WTC11 (cell line): ENCODE results near the gene EMD.

Source experiments
- CBFB ChIP-seq: sonication (generic); formaldehyde crosslinking; IDR thresholded peaks from 2 replicates; pipeline ENCODE4 v1.8.1; 2022; ENCODE audit warnings: mild to moderate bottlenecking, low read depth, missing genetic modification reagents
- ELF4 ChIP-seq: sonication (generic); formaldehyde crosslinking; IDR thresholded peaks from 2 replicates; pipeline ENCODE4 v1.8.1; 2022; ENCODE audit warnings: low read depth, mild to moderate bottlenecking, moderate library complexity, missing genetic modification reagents
- NR2C2 ChIP-seq: sonication (generic); formaldehyde crosslinking; IDR thresholded peaks from 2 replicates; pipeline ENCODE4 v1.8.0; 2022; ENCODE audit warnings: mild to moderate bottlenecking, missing genetic modification reagents
- TEAD1 ChIP-seq: sonication (generic); formaldehyde crosslinking; IDR thresholded peaks from 2 replicates; pipeline ENCODE4 v1.8.0; 2022; ENCODE audit warnings: mild to moderate bottlenecking, missing genetic modification reagents
- ZBTB21 ChIP-seq: sonication (generic); formaldehyde crosslinking; IDR thresholded peaks from 2 replicates; pipeline ENCODE4 v1.8.1; 2023; ENCODE audit warnings: mild to moderate bottlenecking, missing genetic modification reagents, borderline replicate concordance
- TF ChIP-seq, protein P1 (sequence below): fragments of 200-600 bp; IDR thresholded peaks from 2 replicates; pipeline ENCODE4 v1.8.0; 2022; ENCODE audit warnings: antibody characterized with exemption
- TF ChIP-seq, protein P2 (sequence below): sonication (generic); formaldehyde crosslinking; IDR thresholded peaks from 2 replicates; pipeline ENCODE4 v1.8.1; 2022; ENCODE audit warnings: mild to moderate bottlenecking, moderate library complexity, missing genetic modification reagents
- TF ChIP-seq, protein P3 (sequence below): sonication (generic); formaldehyde crosslinking; IDR thresholded peaks from 2 replicates; pipeline ENCODE4 v1.8.0; 2022; ENCODE audit warnings: mild to moderate bottlenecking, missing genetic modification reagents
- TF ChIP-seq, protein P4 (sequence below): sonication (generic); formaldehyde crosslinking; IDR thresholded peaks from 2 replicates; pipeline ENCODE4 v1.8.1; 2023; ENCODE audit warnings: mild to moderate bottlenecking, missing genetic modification reagents, moderate library complexity
- TF ChIP-seq, protein P5 (sequence below): sonication (generic); formaldehyde crosslinking; IDR thresholded peaks from 2 replicates; pipeline ENCODE4 v1.8.0; 2023; ENCODE audit warnings: mild to moderate bottlenecking, missing genetic modification reagents
- TF ChIP-seq, protein P6 (sequence below): sonication (generic); formaldehyde crosslinking; IDR thresholded peaks from 2 replicates; pipeline ENCODE4 v1.8.1; 2022; ENCODE audit warnings: low read depth, mild to moderate bottlenecking, moderate library complexity, missing genetic modification reagents, borderline replicate concordance

DNA sequence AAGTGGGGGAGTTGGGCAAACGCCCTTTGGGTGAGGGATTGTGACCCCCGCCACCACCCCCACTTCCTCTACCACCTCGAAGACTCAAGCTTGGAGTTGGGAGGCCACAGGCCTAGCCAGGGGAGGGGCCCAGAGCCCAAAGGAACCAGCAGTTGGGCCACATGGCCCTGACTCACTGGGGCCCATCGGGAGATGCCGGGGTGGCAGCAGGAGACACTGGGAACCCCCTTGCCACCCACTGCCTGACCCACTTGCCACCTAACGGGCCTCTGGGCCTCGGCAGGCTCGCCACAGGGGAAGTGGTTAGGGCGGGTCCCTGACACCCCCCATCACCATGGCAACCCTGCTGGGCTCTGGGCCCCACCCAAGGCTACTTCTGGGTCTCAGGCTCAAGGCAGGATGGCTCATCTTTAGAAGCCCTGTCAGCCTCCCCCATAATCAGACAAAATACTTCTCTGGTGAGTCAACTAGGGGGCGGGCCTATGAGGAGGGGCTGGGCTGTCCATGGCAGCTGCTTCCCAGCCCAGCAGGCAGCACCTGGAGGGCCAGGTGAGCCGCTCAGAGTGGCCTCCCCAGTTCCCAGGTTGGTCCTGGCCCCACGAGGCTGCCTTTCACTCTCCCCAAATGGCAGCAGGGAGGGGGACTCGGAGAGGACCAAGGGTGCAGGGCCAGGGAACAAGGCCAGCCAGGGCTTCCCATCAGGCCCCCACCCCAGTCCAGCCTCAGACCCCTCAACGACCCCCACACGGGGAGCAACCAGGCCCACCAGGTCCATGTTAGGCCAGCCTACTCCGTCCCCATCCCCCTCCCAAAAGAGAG lies 10.3 kb upstream of the EMD start:
- TF ChIP-seq, protein P1, sequence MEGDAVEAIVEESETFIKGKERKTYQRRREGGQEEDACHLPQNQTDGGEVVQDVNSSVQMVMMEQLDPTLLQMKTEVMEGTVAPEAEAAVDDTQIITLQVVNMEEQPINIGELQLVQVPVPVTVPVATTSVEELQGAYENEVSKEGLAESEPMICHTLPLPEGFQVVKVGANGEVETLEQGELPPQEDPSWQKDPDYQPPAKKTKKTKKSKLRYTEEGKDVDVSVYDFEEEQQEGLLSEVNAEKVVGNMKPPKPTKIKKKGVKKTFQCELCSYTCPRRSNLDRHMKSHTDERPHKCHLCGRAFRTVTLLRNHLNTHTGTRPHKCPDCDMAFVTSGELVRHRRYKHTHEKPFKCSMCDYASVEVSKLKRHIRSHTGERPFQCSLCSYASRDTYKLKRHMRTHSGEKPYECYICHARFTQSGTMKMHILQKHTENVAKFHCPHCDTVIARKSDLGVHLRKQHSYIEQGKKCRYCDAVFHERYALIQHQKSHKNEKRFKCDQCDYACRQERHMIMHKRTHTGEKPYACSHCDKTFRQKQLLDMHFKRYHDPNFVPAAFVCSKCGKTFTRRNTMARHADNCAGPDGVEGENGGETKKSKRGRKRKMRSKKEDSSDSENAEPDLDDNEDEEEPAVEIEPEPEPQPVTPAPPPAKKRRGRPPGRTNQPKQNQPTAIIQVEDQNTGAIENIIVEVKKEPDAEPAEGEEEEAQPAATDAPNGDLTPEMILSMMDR: no peak
- TF ChIP-seq, protein P2, sequence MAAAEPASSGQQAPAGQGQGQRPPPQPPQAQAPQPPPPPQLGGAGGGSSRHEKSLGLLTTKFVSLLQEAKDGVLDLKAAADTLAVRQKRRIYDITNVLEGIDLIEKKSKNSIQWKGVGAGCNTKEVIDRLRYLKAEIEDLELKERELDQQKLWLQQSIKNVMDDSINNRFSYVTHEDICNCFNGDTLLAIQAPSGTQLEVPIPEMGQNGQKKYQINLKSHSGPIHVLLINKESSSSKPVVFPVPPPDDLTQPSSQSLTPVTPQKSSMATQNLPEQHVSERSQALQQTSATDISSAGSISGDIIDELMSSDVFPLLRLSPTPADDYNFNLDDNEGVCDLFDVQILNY (CRISPR knock-in tag): no peak
- TF ChIP-seq, protein P3, sequence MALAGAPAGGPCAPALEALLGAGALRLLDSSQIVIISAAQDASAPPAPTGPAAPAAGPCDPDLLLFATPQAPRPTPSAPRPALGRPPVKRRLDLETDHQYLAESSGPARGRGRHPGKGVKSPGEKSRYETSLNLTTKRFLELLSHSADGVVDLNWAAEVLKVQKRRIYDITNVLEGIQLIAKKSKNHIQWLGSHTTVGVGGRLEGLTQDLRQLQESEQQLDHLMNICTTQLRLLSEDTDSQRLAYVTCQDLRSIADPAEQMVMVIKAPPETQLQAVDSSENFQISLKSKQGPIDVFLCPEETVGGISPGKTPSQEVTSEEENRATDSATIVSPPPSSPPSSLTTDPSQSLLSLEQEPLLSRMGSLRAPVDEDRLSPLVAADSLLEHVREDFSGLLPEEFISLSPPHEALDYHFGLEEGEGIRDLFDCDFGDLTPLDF: no peak
- TF ChIP-seq ELF4 (no peak), TEAD1 (no peak), CBFB (CRISPR knock-in tag) (no peak), NR2C2 (CRISPR knock-in tag) (no peak), ZBTB21 (CRISPR knock-in tag) (no peak)
- TF ChIP-seq, protein P4, sequence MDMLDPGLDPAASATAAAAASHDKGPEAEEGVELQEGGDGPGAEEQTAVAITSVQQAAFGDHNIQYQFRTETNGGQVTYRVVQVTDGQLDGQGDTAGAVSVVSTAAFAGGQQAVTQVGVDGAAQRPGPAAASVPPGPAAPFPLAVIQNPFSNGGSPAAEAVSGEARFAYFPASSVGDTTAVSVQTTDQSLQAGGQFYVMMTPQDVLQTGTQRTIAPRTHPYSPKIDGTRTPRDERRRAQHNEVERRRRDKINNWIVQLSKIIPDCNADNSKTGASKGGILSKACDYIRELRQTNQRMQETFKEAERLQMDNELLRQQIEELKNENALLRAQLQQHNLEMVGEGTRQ: no peak
- TF ChIP-seq, protein P5, sequence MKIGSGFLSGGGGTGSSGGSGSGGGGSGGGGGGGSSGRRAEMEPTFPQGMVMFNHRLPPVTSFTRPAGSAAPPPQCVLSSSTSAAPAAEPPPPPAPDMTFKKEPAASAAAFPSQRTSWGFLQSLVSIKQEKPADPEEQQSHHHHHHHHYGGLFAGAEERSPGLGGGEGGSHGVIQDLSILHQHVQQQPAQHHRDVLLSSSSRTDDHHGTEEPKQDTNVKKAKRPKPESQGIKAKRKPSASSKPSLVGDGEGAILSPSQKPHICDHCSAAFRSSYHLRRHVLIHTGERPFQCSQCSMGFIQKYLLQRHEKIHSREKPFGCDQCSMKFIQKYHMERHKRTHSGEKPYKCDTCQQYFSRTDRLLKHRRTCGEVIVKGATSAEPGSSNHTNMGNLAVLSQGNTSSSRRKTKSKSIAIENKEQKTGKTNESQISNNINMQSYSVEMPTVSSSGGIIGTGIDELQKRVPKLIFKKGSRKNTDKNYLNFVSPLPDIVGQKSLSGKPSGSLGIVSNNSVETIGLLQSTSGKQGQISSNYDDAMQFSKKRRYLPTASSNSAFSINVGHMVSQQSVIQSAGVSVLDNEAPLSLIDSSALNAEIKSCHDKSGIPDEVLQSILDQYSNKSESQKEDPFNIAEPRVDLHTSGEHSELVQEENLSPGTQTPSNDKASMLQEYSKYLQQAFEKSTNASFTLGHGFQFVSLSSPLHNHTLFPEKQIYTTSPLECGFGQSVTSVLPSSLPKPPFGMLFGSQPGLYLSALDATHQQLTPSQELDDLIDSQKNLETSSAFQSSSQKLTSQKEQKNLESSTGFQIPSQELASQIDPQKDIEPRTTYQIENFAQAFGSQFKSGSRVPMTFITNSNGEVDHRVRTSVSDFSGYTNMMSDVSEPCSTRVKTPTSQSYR: no peak
- TF ChIP-seq, protein P6, sequence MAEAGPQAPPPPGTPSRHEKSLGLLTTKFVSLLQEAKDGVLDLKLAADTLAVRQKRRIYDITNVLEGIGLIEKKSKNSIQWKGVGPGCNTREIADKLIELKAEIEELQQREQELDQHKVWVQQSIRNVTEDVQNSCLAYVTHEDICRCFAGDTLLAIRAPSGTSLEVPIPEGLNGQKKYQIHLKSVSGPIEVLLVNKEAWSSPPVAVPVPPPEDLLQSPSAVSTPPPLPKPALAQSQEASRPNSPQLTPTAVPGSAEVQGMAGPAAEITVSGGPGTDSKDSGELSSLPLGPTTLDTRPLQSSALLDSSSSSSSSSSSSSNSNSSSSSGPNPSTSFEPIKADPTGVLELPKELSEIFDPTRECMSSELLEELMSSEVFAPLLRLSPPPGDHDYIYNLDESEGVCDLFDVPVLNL (CRISPR knock-in tag): no peak
